Keratinocyte (primary cell): ENCODE measurements around the gene CD7. TPM values are rescaled to one million over a fixed set of nuclear protein-coding genes. Genes with fewer than 3 reads are reported as not detected.

Source experiments
- DNase-seq: peaks from one replicate; pipeline ENCODE4 v3.0.0-alpha.2; 2011; ENCODE audit warnings: low read depth, missing footprints, low spot score
- FAIRE-seq: peaks from 2 replicates; lab custom pipeline; 2011; peaks lifted over from hg19 to GRCh38; lab: Jason Lieb, UNC
- H2AFZ ChIP-seq: 2 replicates; pipeline ENCODE4 v1.6.0; 2012; ENCODE audit warnings: low read length, control low read depth, inconsistent platforms; ENCODE audit not compliant: control insufficient read depth
- H3K27ac ChIP-seq: 2 replicates; pipeline ENCODE4 v1.5.1; 2011; ENCODE audit warnings: low read length; ENCODE audit not compliant: control insufficient read depth, insufficient read depth
- H3K27me3 ChIP-seq: 3 replicates; pipeline ENCODE4 v1.6.0; 2011; ENCODE audit warnings: low read length; ENCODE audit not compliant: control insufficient read depth, insufficient read depth; ENCODE audit errors: extremely low read depth
- H3K36me3 ChIP-seq, 2 experiments: 2 replicates in 1 of 2; 3 replicates in 1 of 2; pipeline ENCODE4 v1.5.1; 2011; ENCODE audit warnings: low read length in 2 of 2, mild to moderate bottlenecking in 1 of 2; ENCODE audit not compliant: control insufficient read depth in 2 of 2, insufficient read depth in 2 of 2; ENCODE audit errors: extremely low read depth in 1 of 2
- H3K4me1 ChIP-seq: 3 replicates; pipeline ENCODE4 v1.5.1; 2011; ENCODE audit warnings: low read length; ENCODE audit not compliant: control insufficient read depth, insufficient read depth; ENCODE audit errors: extremely low read depth
- H3K4me2 ChIP-seq: 3 replicates; pipeline ENCODE4 v1.6.0; 2011; ENCODE audit warnings: low read depth, low read length; ENCODE audit not compliant: control insufficient read depth, insufficient read depth; ENCODE audit errors: extremely low read depth
- H3K4me3 ChIP-seq, 3 experiments: fragments of 200-600 bp in 1 of 3; sonication (generic) in 1 of 3; 2 replicates in 2 of 3; 3 replicates in 1 of 3; pipeline ENCODE4 v1.5.1; 2011 to 2016; ENCODE audit warnings: low read length in 3 of 3, mild to moderate bottlenecking in 3 of 3, control low read depth in 2 of 3, inconsistent platforms in 1 of 3, low read depth in 1 of 3, mixed read lengths in 1 of 3, mixed run types in 1 of 3, moderate library complexity in 1 of 3; ENCODE audit not compliant: control insufficient read depth in 2 of 3, insufficient read depth in 2 of 3; ENCODE audit errors: extremely low read depth in 1 of 3
- H3K79me2 ChIP-seq: 2 replicates; pipeline ENCODE4 v1.6.0; 2012; ENCODE audit warnings: low read length; ENCODE audit not compliant: control insufficient read depth, insufficient read depth
- H3K9ac ChIP-seq: 3 replicates; pipeline ENCODE4 v1.6.0; 2011; ENCODE audit warnings: low read length; ENCODE audit not compliant: control insufficient read depth, insufficient read depth; ENCODE audit errors: extremely low read depth
- H3K9me1 ChIP-seq: 3 replicates; pipeline ENCODE4 v1.6.0; 2011; ENCODE audit warnings: low read length; ENCODE audit not compliant: control insufficient read depth, insufficient read depth; ENCODE audit errors: extremely low read depth
- H3K9me3 ChIP-seq: 2 replicates; pipeline ENCODE4 v1.5.1; 2012; ENCODE audit warnings: low read depth, low read length; ENCODE audit not compliant: control insufficient read depth
- H4K20me1 ChIP-seq: 3 replicates; pipeline ENCODE4 v1.6.0; 2011; ENCODE audit warnings: low read length; ENCODE audit not compliant: control insufficient read depth, insufficient read depth; ENCODE audit errors: extremely low read depth
- CTCF ChIP-seq, 3 experiments: IDR thresholded peaks in 1 of 3; conservative IDR thresholded peaks in 1 of 3; optimal IDR thresholded peaks in 1 of 3; 2 replicates in 2 of 3; 3 replicates in 1 of 3; pipeline versions ENCODE3 to v1.5.1; 2011; ENCODE audit warnings: low read length in 3 of 3, mild to moderate bottlenecking in 3 of 3, moderate library complexity in 2 of 3, control low read depth in 1 of 3, inconsistent platforms in 1 of 3; ENCODE audit not compliant: insufficient read depth in 2 of 3; ENCODE audit errors: extremely low read depth in 1 of 3
- EZH2 ChIP-seq: IDR thresholded peaks from one replicate; pipeline ENCODE4 v1.6.1; 2012; ENCODE audit warnings: inconsistent platforms, mild to moderate bottlenecking, low read length, moderate library complexity
- dilution Hi-C: fragments of 300-500 bp; cut with MboI; formaldehyde crosslinking; loops from one replicate; pipeline ENCODE4 v1.7.0; 2020; ENCODE audit warnings: low sequenced_read_pairs; ENCODE audit not compliant: extremely low pct_ligation_motif_present
- polyA plus RNA-seq, 5 experiments: library from polyadenylated mRNA; depleted of rRNA in 3 of 5; stranded (reverse) in 3 of 5; stranded (forward) in 1 of 5; unstranded in 1 of 5; fragments of >200 nt; gene quantifications; 1 replicate in 1 of 5; 2 replicates in 3 of 5; 3 replicates in 1 of 5; pipeline versions ENCODE4 v1.2.1 to v1.2.3, GENCODE V29; 2011 to 2012; ENCODE audit warnings: missing spikeins in 2 of 5, low read depth in 1 of 5, low replicate concordance in 1 of 5

The CD7 gene
- polyA plus RNA-seq, 1 donor (not counting 4 experiments of a cell fraction or from before 2014, with no cell fraction given): not detected

GRCh38 chr17:82271401-82271800 lies 46.0 kb downstream of the CD7 start:
- no peak for FAIRE-seq
- Histone ChIP-seq H3K4me3 (peak overlapping the region in 1 of 3 experiments; percentile 86), H3K27ac (no peak overlapping the region)

GRCh38 chr17:82270651-82271050 lies 46.8 kb downstream of the CD7 start:
- no peaks in the 10 kb centered on the region for H3K27me3 ChIP-seq
- no peak overlapping the region for H3K9ac ChIP-seq
- no peak overlapping the region for H3K27ac ChIP-seq
- no peak overlapping the region for H2AFZ ChIP-seq
- no peaks in the 10 kb centered on the region for H3K9me3 ChIP-seq
- H3K36me3 ChIP-seq: peaks cover 26 to 45% of the 10 kb centered on the region in 2 experiments
- DNase-seq (no peak), FAIRE-seq (no peak)
- peaks cover 75% of the 10 kb centered on the region for H3K79me2 ChIP-seq
- H3K4me2 ChIP-seq: peak overlapping the region; percentile 6
- TF ChIP-seq CTCF (optimal IDR thresholded peaks at IDR 0.05 in 1 of 3, IDR thresholded peaks at IDR 0.05 in 1 of 3, conservative IDR thresholded peaks at IDR 0.05 in 1 of 3; ENCODE audit: extremely low read depth in 1 of 3, insufficient read depth in 2 of 3, low read length in 3 of 3) (no peak), EZH2 (no peak)
- H3K4me1 ChIP-seq: peaks cover 40% of the 10 kb centered on the region
- no peak overlapping the region for H3K4me3 ChIP-seq
- H3K9me1 ChIP-seq: peaks cover 16% of the 10 kb centered on the region
- dilution Hi-C loops: no loop called here
- H4K20me1 ChIP-seq: peaks cover 62% of the 10 kb centered on the region

More at GRCh38 chr17:82271401-82271800, 46.0 kb downstream of the CD7 start:
- H3K27me3 ChIP-seq: no peaks in the 10 kb centered on the region
- peaks cover 16% of the 10 kb centered on the region for H3K9me1 ChIP-seq
- dilution Hi-C loops: no loop called here
- H2AFZ ChIP-seq: no peak overlapping the region
- H4K20me1 ChIP-seq: peaks cover 55% of the 10 kb centered on the region
- H3K9me3 ChIP-seq: no peaks in the 10 kb centered on the region
- H3K79me2 ChIP-seq: peaks cover 68% of the 10 kb centered on the region
- H3K4me2 ChIP-seq: peak overlapping the region; percentile 71
- DNase-seq: no peak
- H3K36me3 ChIP-seq: peaks cover 18 to 37% of the 10 kb centered on the region in 2 experiments
- peaks cover 40% of the 10 kb centered on the region for H3K4me1 ChIP-seq
- H3K9ac ChIP-seq: no peak overlapping the region
- TF ChIP-seq EZH2: no peak
- no peak for TF ChIP-seq CTCF (optimal IDR thresholded peaks at IDR 0.05 in 1 of 3, IDR thresholded peaks at IDR 0.05 in 1 of 3, conservative IDR thresholded peaks at IDR 0.05 in 1 of 3; ENCODE audit: extremely low read depth in 1 of 3, insufficient read depth in 2 of 3, low read length in 3 of 3)
